ENCODE results near the gene MEIOSIN.
A peak's percentile ranks its signal among the peaks of the same experiment; 100 is the strongest.

Gene MEIOSIN

DNA sequence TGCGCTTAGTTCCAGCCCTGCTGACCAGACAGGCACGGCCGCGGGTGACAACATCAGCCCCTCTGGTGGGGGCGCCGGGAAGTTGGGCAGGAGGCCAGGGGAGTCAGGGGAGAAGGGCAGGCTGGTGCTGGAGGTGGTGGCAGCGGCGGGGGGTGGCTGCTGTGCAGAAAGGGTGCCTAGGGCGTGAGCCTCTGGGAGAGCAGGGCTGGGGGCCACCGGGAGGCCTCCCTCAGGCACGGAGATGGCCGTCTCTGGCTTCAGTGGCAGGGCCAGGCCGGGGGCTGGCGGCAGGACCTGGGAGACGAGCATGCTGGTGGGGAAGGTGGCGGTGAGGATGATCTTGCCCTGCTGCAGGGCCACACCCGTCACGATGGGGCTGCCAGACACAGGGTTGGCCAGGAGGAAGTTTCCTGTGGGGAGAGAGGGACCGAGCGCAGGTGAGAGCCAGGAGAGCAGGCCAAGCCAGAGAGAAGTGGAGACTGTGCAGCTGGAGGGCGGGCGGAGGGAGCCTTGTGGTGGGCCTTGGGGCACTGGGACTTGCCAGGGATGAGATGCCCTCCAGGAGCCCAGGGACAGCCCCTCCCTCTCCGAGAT, 32.6 kb downstream of the MEIOSIN start:
- no peak for DNase-seq

- DNase-seq, result no peak
Measured at GRCh38 chr19:45766296-45766868, 33.1 kb downstream of the MEIOSIN start.

DNA sequence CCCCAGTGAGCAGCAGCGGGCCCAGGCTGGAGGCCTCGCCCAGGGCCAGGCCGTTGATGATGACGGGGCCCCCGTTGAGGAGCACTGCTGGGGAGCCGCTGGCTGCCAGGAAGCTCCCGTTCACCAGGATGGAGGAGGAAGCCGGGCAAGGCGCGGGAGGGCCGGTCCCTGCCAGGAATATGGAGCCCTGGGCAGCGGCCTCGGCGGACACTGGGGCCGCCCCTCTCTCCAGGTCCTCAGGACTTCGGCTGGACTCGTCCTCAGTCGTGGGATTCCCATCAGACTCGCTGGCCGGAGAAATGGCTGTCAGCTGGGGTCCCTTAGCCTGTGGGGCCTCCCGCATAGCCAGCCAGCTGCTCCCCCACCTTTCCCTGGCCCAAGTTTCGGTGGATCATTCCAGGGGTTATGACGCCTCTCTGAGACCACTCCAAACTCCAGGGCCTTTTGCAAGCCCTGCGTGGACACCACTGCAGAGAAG, 33.7 kb downstream of the MEIOSIN start:
- no peak for DNase-seq

- DNase-seq, result peak in 1 of 2 donors; percentile 11
Measured at GRCh38 chr19:45767410-45767880, 34.2 kb downstream of the MEIOSIN start.

DNA sequence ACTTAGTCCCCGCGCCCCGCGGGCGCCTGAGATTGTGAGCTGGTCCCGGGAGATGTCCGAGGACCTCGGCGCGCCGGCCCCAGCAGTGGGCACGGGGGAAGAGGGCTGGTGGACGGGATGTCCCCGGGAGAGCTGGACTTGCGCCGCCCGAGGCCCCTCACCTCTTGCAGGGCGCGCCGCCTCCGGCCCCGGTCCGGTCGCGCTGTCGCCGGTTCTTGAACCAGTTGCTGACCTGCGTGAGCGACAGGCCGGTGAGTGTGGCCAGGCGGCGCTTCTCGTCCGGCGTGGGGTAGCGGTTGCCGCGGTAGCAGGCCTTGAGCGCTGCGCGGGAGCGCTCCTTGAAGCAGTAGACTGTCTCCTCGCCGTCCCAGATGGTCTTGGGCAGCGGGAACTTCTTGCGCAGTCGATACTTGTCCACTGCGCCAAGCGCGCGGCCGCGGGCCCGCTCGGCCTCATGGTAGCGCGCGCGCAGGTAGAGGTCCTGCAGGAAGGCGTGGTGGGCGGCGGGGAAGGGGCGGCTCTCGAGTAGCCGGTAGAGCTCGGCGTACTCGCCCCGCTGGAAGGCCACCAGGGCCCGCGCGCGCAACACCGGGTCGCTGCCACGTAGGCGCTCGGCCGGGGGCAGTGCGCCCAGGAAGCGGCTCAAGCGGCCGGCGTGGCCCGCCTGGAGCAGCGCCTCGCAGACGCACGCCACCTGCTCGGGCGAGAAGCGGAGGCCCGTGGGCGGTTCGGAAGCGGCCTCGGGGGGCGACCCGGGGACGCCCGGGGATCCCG, 34.8 kb downstream of the MEIOSIN start:
- no peak for DNase-seq

DNA sequence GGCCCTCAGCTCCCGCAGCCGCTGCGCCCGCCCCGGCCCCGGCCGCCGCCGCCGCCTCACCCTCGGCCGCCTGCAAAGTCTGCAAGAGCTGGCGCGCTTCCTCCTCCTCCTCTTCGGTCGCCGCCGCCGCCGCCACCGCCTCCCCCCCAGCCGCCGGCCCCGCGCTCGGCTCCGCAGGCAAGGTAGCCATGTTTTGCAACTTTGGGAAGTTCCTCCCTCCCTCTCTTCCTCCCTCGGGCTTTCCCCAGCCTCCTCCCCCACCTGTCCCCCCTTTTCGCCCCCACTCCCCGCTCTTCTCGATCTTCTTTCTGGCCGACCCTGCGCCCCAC, 35.4 kb downstream of the MEIOSIN start:
- peak; percentile 61 to 67 for DNase-seq

DNA sequence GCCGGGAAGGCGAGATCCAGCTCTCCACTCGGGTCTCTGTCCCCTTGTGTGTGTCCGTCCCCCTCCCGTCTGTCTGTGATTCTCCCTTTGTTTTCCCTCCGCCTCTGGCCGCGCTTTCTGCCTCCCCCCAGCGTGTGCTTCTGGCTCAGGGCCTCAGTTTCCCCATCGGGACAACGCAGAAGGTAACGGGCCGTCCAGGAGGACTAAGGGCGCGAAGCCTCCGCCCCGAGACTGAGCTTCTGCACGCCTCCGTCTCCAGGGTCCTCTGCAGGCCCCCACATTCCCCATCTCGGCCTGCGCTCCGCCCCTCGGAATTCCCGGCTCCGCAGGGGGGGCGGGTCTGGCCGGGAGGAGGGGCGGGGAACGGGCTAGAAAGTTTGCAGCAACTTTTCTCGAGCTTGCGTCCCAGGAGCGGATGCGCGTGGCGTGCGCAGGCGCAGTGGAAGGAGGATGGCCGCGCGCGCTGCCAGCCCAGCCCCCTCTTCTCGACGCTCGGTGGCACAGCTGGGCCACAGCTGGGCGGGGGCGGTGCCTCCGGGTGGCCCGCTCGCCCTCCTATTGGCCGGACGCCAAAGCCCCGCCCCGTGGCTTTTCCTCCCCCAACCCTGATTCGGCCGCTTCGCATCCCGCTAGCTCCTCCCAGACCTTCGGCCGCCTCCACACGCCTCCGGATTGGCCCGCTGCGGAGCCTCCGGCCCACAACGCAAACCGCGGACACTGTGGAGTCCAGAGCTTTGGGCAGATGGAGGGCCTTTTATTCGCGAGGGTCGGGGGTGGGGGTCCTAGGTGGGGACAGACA, 35.9 kb downstream of the MEIOSIN start, which contains the start of gene SIX5:
Gene SIX5, minus strand, starts transcription at position 269 of the 799 bp plus-strand sequence. CDS start 408 bp downstream, outside the sequence.
- peak; percentile 93 to 98 for DNase-seq

GRCh38 chr19:45769821-45770191, 36.6 kb downstream of the MEIOSIN start:
- DNase-seq, result peak in 1 of 2 donors; percentile 22

GRCh38 chr19:45770192-45771101, 37.2 kb downstream of the MEIOSIN start:
- peak; percentile 78 to 92 for DNase-seq

- no peak for DNase-seq
Measured at GRCh38 chr19:45771311-45771933, 38.2 kb downstream of the MEIOSIN start.

DNA sequence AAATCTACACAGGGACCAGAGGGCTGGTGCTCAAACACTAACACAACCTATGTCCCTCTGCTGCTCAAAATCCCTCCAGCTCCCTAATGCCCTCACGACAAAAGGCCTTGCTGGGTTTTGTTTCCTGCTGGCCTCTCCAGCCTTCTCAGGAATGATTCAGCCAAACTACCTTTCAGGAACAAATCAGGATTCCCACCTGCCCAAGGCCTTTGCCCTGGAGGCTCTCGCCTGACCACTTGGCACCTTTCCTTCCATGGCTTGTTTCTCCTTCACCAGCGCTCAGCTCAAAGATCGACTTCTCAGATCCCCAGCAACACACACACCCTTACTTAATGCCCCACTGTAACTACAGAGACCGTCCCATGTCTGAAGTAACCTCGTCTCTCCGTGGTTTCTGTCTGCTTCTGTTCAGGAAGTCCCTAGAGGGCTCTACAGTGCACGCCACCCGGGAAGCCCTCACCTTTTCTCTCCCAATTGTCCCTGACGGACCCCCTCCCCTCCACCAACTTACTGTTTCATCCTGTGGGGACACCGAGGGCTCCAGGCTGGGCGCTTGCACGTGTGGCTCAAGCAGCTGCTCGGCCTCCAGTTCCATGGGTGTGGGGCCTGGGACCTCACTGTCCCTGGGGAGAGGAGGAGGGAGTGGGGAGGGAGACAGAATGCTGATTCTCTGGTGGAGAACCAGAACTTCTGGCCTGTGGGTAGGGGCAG, 39.0 kb downstream of the MEIOSIN start:
- DNase-seq, result no peak

DNA sequence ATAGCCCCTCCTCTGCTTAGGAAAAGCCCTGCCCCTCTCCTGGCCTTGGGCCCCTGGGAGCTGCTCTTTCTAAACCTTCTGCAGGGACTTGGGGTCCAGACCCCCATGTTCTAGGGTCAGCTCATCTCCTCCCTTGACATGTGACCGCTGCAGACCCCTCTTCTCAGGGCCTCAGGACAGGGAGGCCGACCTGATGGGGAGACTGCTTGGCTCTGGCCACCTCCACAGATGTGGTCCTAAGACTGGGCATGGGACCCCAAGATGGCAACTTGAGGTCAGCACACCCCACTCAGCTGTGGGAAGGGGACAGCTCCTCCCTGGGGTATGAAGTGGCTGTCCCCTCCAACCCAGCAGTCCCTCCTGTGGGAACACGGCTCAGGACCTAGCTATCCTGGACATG, 39.7 kb downstream of the MEIOSIN start:
- no peak for DNase-seq

DNA sequence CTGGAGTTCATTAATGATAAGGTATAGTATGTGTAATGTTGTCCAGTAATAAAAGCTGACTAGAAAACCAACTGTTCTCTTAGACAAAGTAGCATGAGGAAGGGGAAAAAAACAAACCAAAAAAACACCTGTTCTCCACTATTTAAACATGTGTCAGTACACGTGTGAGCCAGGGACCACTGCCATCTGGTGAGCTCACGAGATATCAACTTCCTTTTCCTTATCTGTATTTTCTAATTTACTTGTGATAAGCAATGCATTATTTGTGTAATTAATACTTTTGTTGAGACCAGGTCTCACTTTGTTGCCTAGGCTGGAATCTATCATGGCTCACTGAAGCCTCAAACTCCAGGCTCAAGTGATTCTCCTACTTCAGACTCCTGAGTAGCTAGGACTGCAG, 40.1 kb downstream of the MEIOSIN start:
- no peak for DNase-seq

GRCh38 chr19:45774765-45775164, 41.5 kb downstream of the MEIOSIN start:
- DNase-seq, result no peak

GRCh38 chr19:45777395-45777961, 44.2 kb downstream of the MEIOSIN start:
- DNase-seq, result no peak

DNA sequence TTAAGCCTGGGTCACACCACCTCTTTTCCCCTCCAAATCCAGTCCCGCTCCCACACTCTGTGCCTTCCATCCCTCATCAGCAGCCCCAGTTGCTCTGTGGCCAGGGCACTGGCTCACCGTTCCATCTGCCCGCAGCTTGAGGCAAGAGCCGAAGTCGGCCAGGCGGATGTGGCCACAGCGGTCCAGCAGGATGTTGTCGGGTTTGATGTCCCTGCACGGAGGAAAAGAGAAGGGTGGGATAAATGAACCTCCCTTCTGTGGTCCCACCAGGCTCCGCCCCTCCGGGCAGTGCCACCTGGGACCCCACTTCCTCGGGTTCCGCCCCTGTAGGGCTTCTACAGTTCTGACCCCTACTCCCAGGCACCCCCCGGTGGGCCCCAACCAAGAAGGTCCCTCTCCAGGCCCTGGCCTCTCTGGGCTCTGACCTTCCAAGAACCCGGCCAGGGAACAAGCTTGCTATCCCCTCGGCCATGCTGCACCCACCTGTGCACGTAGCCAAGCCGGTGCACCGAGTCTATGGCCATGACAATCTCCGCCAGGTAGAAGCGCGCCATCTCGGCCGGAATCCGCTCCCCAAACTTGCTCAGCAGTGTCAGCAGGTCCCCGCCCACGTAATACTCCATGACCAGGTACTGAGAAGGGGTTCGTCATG, 44.9 kb downstream of the MEIOSIN start:
- DNase-seq, result no peak

- DNase-seq, result peak; percentile 45 to 84
Measured at GRCh38 chr19:45779231-45780145, 46.2 kb downstream of the MEIOSIN start.

- DNase-seq, result no peak
Measured at GRCh38 chr19:45780146-45780447, 46.9 kb downstream of the MEIOSIN start.
